SK-N-MC (cell line): Measurements from ENCODE around the gene GOLGA2.

ENCODE experiments used
- EZH2 ChIP-seq: fragments of 200-600 bp; sonication (generic); IDR thresholded peaks from one replicate; pipeline ENCODE4 v1.6.1; 2017; ENCODE audit warnings: antibody characterized with exemption
- POLR2AphosphoS5 ChIP-seq: IDR thresholded peaks from 2 replicates; pipeline ENCODE4 v1.6.1; 2012; ENCODE audit warnings: mild to moderate bottlenecking, low read depth, low read length, borderline replicate concordance

- no peak for TF ChIP-seq EZH2
- no peak for TF ChIP-seq POLR2AphosphoS5
Observed at GRCh38 chr9:128250839-128251731, 24.7 kb downstream of the GOLGA2 start.
